ENCODE results near the gene CAPN14. TPM values are rescaled to one million over a fixed set of nuclear protein-coding genes. Genes with fewer than 3 reads are reported as not detected.
A peak's percentile ranks its signal among the peaks of the same experiment; 100 is the strongest.

The CAPN14 gene
- polyA plus RNA-seq, 1 of the 3 experiments (the other 2 are of a cell fraction) = 0.08 TPM

GRCh38 chr2:31129375-31130171 is 87.7 kb downstream of the CAPN14 start:
- ChIA-PET CTCF (interaction anchor here (0.7 to 14.0 kb wide), 9 partner anchors 9 to 416 kb away, joined by 3 to 168 read pairs (median 5); partner anchors contain the start of gene GALNT14), POLR2A (interaction anchor here (0.7 kb wide), 1 partner anchor 8 kb away, joined by 3 read pairs; no protein-coding TSS in a partner anchor)
- no peak overlapping the region for H3K4me3 ChIP-seq (ENCODE audit: low read depth in 2 of 2, low read length in 1 of 2)
- no peaks in the 10 kb centered on the region for H3F3A ChIP-seq (replicated peaks; ENCODE audit: insufficient read depth)
- H3K4me1 ChIP-seq (ENCODE audit: control insufficient read depth in 1 of 2, insufficient read depth in 2 of 2, low read depth in 1 of 2, low read length in 1 of 2) = peaks cover 0 to 24% of the 10 kb centered on the region in 2 experiments; a peak in 2 of 4 replicates
- no peak overlapping the region for H3K4me2 ChIP-seq
- H3K27me3 ChIP-seq (ENCODE audit: insufficient read depth) = peaks cover 13% of the 10 kb centered on the region; the same call in 1 of the 2 replicates
- no peaks in the 10 kb centered on the region for H3K9me2 ChIP-seq
- H3K79me2 ChIP-seq (ENCODE audit: insufficient read depth) = no peaks in the 10 kb centered on the region
- no peaks in the 10 kb centered on the region for H3K36me3 ChIP-seq (replicated peaks in 1 of 2; ENCODE audit: control insufficient read depth in 1 of 2, insufficient read depth in 2 of 2, low read length in 1 of 2)
- WGBS (ENCODE audit: low lambda C conversion rate) = 47% methylated on average over 6 of the region's 6 CpGs
- H2AFZ ChIP-seq (ENCODE audit: low read depth) = no peak overlapping the region
- DNase-seq = no peak
- H3K9me3 ChIP-seq = no peaks in the 10 kb centered on the region
- peak overlapping the region in 1 of 2 experiments; percentile 36; a peak in 2 of 4 replicates for H3K27ac ChIP-seq (ENCODE audit: low read depth in 2 of 2, low read length in 1 of 2)
- no peaks in the 10 kb centered on the region for H4K20me1 ChIP-seq (ENCODE audit: insufficient read depth)
- no peak overlapping the region for H3K9ac ChIP-seq
- no peak for TF ChIP-seq TCF12 (IDR thresholded peaks at IDR 0.05)
- no peak for TF ChIP-seq RFX5 (IDR thresholded peaks at IDR 0.05; ENCODE audit: low read length)
- TF ChIP-seq GATA2 (CRISPR knock-in tag; IDR thresholded peaks at IDR 0.05) = no peak
- no peak for TF ChIP-seq MEF2A (IDR thresholded peaks at IDR 0.05; ENCODE audit: borderline replicate concordance, low read depth)
- TF ChIP-seq, protein P1, sequence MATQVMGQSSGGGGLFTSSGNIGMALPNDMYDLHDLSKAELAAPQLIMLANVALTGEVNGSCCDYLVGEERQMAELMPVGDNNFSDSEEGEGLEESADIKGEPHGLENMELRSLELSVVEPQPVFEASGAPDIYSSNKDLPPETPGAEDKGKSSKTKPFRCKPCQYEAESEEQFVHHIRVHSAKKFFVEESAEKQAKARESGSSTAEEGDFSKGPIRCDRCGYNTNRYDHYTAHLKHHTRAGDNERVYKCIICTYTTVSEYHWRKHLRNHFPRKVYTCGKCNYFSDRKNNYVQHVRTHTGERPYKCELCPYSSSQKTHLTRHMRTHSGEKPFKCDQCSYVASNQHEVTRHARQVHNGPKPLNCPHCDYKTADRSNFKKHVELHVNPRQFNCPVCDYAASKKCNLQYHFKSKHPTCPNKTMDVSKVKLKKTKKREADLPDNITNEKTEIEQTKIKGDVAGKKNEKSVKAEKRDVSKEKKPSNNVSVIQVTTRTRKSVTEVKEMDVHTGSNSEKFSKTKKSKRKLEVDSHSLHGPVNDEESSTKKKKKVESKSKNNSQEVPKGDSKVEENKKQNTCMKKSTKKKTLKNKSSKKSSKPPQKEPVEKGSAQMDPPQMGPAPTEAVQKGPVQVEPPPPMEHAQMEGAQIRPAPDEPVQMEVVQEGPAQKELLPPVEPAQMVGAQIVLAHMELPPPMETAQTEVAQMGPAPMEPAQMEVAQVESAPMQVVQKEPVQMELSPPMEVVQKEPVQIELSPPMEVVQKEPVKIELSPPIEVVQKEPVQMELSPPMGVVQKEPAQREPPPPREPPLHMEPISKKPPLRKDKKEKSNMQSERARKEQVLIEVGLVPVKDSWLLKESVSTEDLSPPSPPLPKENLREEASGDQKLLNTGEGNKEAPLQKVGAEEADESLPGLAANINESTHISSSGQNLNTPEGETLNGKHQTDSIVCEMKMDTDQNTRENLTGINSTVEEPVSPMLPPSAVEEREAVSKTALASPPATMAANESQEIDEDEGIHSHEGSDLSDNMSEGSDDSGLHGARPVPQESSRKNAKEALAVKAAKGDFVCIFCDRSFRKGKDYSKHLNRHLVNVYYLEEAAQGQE (IDR thresholded peaks at IDR 0.05; ENCODE audit: low read depth, low read length) = no peak
- no peak for TF ChIP-seq SMC3 (IDR thresholded peaks at IDR 0.05; ENCODE audit: low read depth, low read length)

GRCh38 chr2:31127931-31128330 is 89.4 kb downstream of the CAPN14 start:
- Histone ChIP-seq H3K4me2 (no peak overlapping the region), H3K79me2 (ENCODE audit: insufficient read depth) (no peaks in the 10 kb centered on the region), H4K20me1 (ENCODE audit: insufficient read depth) (no peaks in the 10 kb centered on the region), H3K9me2 (no peaks in the 10 kb centered on the region), H3K27ac (ENCODE audit: low read depth in 2 of 2, low read length in 1 of 2) (no peak overlapping the region), H3K4me3 (ENCODE audit: low read depth in 2 of 2, low read length in 1 of 2) (no peak overlapping the region), H3K9ac (no peak overlapping the region), H3K36me3 (replicated peaks in 1 of 2; ENCODE audit: control insufficient read depth in 1 of 2, insufficient read depth in 2 of 2, low read length in 1 of 2) (no peaks in the 10 kb centered on the region), H3F3A (replicated peaks; ENCODE audit: insufficient read depth) (no peaks in the 10 kb centered on the region), H2AFZ (ENCODE audit: low read depth) (no peak overlapping the region), H3K9me3 (no peaks in the 10 kb centered on the region), H3K27me3 (ENCODE audit: insufficient read depth) (peaks cover 6% of the 10 kb centered on the region; the same call in 1 of the 2 replicates), H3K4me1 (ENCODE audit: control insufficient read depth in 1 of 2, insufficient read depth in 2 of 2, low read depth in 1 of 2, low read length in 1 of 2) (peaks cover 0 to 24% of the 10 kb centered on the region in 2 experiments; a peak in 2 of 4 replicates)
- POLR2A ChIA-PET = no interaction called here
- CTCF ChIA-PET = interaction anchor here (0.6 to 14.0 kb wide), 4 partner anchors 9 to 414 kb away, joined by 3 to 168 read pairs (median 24); partner anchors contain the start of gene GALNT14
- TF ChIP-seq NRF1 (IDR thresholded peaks at IDR 0.05; ENCODE audit: low read depth, low read length) = no peak
- no peak for TF ChIP-seq SMC3 (IDR thresholded peaks at IDR 0.05; ENCODE audit: low read depth, low read length)
- no peak for TF ChIP-seq PBX3 (IDR thresholded peaks at IDR 0.05)
- no peak for TF ChIP-seq TCF12 (IDR thresholded peaks at IDR 0.05)
- TF ChIP-seq JUND (IDR thresholded peaks at IDR 0.05) = no peak
- TF ChIP-seq IRF3 (IDR thresholded peaks at IDR 0.05; ENCODE audit: low read depth, low read length) = no peak
- WGBS (ENCODE audit: low lambda C conversion rate) = 35% methylated on average over 3 of the region's 3 CpGs
- no peak for DNase-seq
